T follicular helper cell (primary cell): ENCODE measurements around the gene WDR90.
"Not testable (repeated sequence)": the region's sequence is repeated elsewhere in the genome, so short reads cannot be mapped to it uniquely, and the experiment has no call there.

ENCODE experiments used
- DNase-seq: peaks from one replicate; pipeline ENCODE4 v3.0.0-alpha.2; 2020; ENCODE audit warnings: low read depth

Gene WDR90

DNA sequence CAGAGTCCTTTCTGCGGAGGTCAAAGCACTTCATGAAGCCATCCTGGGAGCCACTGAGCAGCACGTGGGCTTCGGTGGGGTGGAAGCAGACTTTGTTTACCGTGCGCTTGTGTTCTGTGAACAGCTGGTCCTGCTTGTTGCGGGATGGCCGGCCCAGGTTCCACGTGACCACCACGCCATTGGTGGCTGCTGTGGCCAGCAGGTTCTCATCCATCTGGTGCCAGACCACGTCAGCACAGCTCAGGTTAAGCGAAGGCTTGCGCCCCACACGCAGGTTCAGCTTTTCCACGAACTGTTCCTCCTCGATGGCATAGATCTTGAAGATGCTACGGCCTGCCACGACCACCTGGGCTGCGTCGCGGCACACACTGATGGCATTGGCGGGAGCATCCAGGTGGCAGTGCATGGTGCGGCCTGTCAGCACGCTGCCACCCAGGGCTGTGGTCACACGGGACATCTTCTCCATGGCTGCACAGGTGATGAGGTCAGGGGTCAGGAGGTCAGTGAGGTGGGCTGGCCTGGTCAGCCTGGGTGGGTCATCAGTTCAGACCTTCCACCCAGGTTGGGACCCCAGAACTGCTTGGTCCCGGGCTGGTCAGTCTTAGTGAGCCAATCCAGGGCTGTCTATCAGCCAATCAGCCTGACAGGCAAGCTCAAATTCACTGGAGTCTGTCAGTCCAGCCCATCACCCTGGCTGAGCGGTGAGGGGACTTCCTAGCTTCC lies 40.2 kb downstream of the WDR90 start:
- no peak for DNase-seq

DNA sequence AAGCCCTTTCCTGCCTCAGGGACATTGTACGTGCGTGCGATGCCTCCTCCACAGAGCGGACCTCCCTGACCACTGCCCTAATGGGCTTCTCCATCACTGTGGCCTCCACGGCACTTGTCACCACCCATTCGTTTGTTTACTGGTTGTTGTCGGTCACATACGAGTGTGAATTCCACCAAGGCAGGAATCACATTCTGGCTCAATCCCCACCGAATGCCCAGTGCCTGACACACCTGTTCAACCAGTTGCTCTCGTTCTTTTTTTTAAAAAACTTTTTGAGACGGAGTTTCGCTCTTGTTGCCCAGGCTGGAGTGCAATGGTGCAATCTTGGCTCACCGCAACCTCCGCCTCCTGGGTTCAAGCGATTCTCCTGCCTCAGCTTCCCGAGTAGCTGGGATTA lies 42.1 kb downstream of the WDR90 start:
- DNase-seq: not testable (repeated sequence)

DNA sequence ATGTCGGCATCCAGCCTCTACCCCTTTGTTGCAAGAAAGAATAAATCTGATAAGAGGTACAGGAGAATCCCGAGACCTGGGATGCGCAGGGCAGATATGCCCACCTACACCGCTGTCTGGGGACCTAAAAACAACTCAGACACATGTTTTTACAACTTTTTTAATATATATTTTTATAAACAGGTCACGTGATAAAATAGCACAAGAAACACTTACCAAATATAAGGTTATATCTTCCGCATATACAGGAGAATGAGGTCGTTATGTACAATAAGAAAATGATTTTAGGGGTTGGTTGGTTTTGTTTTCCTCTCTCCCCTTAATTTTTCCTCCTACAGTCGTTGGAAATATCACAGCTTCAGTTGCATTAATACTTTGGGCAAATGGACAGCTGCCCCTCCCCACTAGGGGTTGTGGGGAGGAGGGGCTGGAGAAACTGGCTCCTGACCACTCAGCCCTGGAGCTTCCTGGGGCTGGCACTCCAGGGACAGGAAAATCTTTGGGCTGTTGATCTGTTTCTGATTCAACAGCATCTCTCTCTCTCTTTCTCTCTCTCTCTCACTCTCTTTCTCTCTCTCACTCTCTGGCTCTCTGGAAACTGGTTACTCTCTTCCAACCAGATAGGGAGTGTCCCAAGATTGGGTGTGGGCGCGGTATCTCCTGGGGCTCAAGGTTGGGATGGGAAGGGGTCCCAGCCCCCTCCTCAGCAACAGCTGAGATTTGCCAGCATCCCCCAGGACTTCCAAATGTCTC lies 43.4 kb downstream of the WDR90 start:
- no peak for DNase-seq

DNA sequence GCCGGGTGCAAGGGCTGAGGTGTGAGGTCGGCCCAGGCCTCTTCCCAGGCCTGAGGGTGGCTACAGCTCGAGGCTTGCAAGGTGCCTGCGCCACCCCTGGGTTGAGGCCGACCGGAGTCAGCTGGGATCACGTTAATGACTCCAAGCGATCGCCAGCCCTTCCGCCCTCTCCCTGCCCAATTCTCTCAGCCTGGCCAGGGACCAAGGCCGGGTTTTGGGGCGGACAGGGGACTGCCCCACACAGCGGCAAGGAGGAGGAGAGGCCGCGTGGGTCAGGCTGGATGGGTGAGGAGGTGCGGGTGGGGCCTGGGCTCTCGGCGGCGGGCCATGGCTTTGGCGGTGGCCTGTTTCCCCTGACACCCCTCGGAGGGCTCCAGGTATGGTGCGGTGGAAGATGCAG lies 44.2 kb downstream of the WDR90 start:
- DNase-seq: no peak

DNA sequence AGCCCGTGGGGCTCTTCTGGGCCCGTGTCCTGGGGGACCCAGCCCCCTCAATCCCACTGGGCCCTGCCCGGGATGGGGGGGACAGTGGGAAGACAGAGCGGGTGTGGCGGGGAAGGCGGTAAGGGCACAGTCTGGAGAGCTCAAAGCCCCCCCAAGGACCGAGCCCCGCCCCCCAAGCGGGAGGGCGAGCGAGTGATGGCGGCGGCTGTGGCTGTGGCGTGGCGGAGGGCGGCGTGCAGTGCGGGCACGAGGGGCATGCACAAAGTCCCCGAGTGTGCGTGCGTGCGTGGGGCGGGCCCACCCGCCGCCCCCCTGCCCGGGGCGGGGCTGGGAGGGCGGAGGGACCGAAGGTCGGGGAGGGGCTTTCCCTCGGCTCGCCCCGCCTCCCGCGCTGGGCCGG lies 44.6 kb downstream of the WDR90 start:
- DNase-seq: no peak

DNA sequence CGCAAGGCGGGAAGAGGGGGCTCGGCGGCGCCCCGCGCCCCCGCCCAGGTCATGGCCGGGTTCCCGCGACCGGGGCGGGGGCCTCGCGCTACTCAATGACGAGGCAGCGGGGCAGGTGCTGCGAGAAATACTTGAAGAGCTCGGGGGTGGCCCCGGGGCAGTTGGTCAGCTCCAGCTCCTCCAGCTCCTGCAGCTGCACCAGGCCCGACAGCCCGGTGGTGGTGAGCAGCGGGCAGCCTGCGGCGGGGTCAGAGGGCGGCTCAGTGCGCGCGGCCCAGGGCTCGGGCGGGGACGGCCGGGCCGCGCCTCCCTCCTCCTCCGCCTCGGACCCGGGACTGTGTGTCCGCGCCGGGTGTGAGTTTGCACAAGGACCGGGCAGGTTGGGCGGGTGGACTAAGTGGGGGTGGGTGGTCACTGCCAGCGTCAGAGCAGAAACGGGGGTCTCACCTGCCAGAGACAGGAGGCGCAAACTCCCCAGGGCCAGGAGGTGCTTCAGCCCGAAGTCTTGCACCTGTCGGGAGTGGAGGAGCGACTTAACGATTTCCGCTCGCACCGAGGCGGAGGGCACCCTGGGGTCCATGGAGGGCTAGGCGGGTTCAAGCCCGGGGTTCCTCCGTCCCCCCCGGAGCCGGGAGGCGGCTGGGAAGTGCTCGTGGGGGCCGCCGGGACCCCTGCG lies 45.2 kb downstream of the WDR90 start:
- DNase-seq: no peak

DNA sequence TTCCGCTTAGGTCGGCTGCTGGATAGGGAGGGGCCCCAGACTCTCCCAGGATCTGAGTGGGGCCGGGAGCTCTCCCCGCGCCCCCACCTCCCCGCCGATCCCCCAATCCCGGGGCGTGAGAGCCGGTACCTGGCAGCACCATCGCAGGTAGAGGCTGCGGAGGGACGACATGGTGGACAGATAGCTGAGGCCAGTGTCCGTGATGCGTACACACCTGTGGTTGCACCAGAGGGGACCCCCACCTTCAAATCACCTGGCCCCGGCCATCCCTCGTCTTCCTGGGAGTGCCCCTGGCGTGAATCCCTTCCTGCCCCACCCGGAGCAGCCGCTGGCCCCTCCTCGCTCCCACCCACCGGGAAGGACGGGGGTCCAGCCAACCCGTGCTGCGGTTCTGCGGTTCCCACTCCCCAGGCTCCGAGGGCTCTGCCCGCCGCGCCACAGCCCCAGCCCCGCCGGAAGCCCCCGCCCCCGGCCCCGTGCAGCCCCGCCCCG lies 45.7 kb downstream of the WDR90 start:
- DNase-seq: no peak

DNA sequence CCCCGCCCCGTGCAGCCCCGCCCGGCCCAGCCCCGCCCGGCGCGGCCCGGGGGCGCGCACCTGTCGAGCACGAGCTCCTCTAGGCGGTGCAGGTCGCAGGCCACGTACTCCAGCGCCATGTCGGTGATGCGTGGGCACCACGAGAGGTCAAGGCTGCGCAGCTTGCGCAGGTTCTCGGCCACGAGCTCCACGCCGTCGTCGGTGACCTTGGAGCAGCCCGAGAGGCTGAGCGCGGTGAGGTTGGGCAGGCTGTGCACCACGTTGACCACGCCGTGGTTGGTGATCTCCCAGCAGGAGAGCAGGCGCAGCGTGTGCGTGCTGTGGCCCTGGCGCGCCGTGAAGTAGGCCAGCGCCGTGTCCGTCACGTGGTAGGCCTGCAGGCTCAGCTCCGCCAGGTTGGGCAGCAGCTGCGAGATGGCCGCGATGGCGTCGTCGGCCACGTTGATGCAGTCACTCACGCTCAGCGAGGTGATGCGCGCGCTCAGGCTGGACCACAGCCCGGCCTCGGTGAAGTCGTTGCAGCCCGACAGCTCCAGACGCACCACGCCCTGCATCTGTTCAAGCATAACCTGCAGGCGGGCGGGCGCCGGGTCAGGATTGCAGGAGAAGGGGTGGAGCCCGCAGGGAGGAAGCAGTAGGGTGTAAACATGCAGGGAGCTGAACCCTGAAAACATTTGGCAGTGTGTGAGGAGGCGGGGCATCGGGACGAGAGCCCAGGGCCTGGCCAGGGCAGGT lies 46.4 kb downstream of the WDR90 start:
- peak; percentile 55 for DNase-seq

DNA sequence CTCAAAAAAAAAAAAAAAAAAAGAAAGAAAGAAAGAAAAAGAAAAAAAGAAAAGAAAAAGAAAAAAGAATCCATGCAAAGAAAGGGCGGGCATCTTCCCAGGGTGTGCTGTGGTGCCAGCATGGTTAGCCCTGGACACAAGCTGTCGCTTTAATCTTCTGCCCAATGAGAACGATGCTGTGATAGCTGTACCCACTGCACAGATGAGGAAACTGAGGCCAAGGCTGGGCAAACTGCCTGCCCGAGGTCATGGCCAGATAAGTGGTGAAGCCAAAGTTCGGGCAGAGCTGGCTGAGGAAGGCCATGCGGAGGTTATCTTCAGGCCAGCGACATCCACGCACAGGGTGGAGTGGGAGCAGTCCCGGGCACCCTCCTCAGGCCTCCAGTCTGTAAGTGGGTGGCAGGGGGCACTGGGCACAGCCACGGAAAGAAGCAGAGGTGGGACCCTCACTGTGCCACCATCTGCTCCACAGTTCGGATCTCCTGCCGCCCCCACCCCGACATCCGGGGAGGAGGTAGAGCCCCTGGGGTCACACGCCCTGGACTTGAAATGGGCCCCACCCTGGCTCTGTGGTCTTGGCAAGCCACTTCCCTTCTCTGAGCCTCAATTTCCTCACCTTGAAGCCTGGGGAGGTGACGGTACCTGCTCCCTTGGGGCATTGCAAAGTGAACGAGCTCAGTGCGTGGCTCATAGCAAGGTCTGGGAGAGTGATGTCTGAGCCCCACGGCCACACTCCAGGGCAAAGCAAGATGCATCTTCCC lies 49.9 kb downstream of the WDR90 start:
- DNase-seq: no peak

DNA sequence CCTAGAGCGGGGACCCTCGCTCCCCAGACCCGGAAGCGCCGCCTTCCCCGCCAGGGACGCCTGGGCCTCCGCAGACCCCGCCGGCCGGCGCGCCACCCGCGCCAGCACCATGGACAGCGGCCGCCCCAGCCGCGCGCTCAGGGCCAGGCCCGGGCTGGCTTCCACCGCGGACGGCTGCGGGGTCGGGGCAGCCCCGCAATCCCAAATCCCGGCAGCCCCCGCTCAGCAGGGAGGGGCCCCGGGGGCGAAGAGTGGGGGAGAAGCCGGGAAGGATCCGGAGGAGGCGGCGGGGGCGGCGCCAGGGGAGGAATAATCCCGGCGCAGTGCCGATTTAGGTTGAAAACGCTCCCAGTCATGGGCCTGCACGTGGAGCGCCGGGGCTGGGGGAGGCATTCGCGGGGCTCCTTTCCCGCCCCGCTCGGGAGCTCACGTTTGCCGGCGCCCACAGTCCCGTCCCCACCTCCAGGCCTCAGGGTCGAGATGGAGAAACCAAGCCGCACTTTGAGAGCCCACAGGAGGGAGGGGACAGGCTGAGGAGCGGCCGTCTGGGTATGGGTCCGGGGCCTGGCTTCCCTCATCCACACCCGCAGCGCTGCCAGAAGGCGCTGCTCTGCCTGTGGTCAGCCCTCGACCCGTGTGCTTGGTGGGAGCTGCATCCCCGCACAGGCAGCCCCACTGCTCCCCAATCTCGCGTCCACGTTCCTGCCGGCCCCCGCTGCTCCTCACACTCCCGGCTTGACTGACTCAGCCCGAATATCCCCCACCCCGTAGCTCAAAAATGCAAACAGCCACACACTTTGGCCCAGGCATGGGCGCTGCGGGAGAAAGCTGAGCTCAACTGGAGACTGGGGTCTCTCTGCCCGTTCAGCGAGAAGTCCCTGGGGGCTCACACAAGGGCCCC lies 51.8 kb downstream of the WDR90 start:
- DNase-seq: no peak

DNA sequence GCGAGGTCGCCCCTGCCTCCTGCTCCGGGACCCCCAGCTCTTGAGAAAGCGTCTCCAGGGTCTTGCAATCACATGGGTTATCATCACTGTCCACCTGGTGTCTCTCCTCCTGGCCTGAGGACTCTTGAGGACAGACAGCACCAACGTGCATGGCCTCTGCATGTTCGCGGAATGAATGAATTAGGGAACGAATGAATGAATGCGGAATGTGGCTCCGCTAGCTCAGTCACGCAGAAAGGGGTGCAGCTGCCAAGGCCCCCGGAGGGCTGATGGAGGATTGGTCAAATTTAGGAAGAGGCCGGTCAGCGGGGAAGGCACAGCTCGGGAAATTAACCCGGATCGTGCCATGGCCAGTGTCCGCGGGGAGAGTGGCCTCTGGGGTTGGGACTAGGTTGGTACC lies 53.2 kb downstream of the WDR90 start:
- no peak for DNase-seq

DNA sequence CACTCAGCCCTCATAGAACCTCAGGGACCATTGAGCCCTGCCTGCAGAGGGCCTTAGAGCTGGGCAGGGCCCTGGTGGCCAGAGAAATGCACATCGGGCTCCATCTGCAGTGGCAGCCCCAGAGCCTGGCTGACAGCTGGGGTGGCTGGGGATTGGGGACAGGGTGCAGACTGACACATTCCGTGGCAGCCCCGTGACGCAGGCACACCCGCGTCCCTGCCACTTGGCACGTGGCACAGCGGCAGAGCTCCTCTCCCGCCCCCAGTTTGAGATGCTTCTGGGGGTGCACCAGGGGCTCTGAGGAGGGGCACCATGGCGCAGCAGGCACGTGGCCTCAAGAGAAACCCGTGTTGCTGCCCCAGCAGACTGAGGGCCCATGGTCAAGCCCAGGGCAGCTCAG lies 54.2 kb downstream of the WDR90 start:
- DNase-seq: no peak

DNA sequence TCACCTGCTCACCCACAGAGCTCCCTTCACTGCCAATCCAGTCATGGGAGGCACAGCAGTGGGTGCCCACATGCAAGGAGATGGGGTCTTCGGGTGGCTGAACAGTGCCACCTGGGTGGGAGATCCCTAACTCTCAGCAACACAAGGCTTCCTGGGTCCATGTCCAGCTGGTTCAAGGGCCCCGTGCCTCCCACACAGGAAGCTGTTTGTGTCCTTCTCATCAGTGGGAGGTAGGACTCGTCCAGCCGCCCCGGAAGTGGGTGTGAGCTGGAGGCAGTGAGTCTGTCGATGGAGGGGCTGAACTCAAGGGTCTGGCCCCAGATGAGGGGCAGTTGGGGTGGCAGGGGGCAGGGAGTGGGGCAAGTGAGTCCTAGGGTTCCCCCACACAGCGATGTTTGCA lies 54.9 kb downstream of the WDR90 start:
- DNase-seq: no peak

DNA sequence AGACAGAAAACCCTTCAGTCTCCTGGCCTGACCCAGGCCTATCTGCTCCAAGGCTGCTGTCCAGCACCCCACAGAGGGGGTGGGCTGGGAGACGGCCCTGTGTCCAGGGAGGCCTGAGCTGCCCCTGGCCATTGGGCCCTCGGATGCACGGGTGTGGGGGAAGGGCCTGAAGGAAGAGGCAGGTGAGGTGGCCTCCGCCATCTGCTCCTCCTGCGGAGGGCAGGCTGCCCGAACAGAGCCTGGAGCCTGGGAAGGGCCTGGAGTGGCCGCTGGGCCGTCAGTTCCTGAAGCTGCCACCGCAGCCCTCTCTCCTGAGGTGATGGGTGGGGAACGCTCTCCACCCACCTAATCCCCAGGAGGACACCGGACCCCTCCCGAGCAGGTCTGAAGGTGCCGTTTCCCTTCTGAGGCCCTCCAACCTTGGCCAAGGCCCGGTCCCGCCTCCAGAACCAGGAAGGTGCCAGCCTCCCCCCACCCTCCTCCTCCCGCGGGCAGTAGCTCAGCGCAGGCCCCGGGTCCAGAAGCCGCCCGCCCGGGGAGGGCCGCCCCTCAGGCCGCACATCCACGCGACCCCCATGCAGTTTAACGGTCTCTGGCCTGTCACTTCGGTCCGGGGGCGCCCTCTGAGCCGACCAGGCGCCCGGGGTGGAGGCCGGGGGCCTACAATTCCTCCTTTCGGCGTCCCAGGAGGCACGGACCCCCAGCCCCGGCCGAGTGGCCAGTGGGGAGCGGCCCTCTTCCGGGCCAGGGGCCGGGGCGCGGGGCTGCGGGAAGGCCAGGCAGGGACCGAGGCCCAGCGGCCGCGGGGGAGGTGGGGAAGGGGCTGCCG lies 55.6 kb downstream of the WDR90 start:
- DNase-seq: no peak

DNA sequence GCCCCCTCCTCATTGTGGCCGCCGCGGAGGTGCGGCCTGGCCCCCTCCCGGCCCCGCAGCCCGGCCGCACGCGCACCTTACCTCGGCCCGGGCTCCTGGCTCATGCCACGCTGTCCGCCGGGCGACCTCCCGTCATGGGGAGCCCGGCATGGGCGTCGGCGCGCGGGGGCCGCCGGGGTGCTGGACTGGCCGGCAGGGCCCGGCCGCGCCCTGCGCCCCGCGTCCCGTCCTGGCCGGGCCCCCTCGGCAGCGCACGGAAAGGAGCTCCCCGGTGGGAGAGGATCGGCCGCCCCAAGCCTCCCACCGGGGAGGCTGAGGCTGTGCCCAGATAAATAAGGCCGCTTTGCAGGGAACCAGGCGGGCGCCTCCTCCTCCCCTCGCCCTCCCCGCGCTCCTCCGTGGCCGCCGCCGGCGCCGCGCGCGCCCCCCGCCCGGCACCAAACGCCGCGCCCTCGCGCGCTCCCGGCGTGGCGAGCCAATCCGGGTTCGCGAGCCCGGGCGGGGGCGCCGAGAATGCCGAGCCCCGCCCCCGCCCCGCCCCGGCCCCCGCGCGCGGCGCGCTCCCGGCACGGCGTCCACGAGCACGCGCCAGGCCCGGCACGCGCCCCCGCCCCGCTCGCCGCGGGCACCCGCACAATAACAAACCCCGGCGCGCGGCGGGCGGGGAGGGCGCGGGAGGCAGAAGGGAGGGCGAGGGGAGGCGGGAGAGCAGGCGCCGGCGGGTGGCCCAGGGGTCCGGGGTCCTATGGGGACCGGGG lies 56.4 kb downstream of the WDR90 start, which contains the start of gene FBXL16:
TSS of gene FBXL16 (minus strand) at position 371 of the 758 bp plus-strand sequence. CDS start 8,396 bp downstream, outside the sequence.
- no peak for DNase-seq

DNA sequence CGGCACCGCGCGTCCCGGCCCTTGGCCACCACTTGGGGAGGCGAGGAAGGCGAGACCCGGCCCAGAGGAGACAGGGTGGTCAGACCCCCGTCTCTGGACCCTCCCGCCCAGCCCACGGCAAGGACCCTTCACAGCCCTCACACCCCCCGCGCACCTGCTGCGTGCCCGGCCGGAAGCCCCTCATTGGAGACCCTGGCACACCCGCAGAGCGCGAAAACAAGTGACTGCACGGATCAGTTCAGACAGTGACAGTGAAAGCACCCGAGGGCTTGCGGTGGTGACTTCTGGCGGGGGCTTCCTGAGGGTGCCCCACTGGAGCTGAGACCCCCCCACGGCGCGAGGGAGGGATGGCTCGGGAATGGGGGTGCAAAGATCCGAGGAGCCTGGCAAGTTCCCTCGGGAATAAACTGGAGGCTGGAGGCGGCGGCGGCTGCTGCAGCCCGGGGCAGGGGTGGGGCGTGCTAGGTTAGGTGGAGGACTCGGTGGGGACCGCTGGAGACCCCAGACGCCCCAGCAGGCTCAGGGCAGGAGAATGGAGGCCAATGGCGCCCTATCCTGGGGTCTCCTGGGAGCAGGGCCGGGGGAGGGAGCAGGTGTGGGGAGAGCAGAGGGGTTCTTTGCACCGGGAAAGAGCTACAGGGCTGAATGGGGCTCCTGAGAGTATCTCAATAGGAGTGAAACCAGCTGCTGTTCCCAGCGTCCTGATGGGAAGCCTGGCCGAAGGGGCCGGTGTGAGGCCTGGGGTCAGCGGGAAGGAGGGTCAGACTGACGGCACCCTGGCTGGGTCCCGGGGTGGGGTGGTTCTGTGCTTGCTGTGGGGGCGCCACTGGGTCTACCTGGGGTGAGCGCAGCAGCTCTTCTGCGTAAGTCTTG lies 57.3 kb downstream of the WDR90 start:
- DNase-seq: no peak

DNA sequence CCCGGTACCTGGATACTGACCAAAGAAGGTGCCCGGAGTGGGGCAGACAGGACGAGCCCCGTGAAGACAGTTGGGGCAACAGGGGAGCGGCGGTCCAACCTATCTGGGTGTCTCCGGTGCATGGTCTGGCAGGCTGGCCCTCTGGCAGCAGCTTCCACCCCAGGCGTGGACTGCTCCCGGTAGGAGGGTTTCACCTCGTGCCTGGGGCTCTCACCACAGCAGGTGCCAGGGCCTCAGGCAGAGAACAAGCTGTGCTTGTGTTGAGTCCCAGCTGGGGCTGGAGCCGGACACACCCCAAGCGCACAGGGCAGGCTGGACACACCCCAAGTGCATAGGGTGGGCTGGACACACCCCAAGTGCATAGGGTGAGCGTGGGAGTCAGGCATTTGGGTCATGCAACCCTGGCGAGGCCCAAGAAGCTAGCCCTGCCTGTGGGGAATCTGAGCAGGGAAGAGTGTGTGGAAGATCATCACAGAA lies 57.9 kb downstream of the WDR90 start:
- DNase-seq: no peak
